GM21723 (cell line): ENCODE data around the gene DIABLO.
"Not testable (repeated sequence)": the region's sequence is repeated elsewhere in the genome, so short reads cannot be mapped to it uniquely, and the experiment has no call there.

ENCODE experiments used
- ATAC-seq: cut with Tn5 transposase; IDR thresholded peaks from one replicate; pipeline ENCODE4 v1.9.1; 2021; ENCODE audit warnings: mild to moderate bottlenecking, moderate library complexity; ENCODE audit not compliant: unreplicated experiment

DIABLO gene

DNA sequence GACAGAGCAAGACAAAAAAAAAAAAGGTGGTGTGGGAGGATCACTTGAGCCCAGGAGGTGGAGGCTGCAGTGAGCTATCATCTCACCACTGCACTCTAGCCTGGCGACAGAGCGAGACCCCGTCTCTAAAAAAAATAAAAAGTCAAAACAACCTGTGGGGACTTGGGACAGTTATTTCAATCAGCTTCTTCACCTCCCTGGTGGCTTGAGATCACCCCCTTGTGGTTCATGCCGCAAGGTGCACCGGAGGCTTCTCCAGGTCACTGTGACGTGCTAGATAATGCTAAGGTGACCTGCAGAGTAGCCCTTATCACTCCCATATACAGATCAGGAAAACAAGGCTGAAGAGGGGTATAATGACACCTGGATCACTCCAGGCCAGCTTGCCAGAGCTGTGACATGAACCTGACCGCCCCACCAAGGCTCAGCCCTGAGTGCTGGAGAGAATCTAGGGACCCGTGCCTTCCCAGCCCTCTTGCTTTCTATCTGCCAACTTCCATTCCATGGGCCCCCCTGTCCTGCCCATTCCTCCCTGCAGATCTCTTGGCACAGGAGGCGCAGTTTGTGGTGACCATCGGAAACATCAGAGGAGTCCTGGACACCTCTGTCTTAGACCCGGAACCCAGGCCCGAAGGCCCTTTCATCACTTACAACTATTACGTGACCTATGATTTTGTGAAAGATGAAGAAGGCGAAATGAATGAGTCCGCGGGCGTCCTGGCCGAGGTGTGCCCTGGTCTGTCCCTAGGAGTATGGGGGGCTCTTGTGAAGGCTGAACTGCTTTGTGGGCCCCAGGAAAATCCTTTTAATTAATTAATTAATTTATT lies 34.8 kb downstream of the DIABLO start:
- no peak for ATAC-seq

- no peak for ATAC-seq
Measured at GRCh38 chr12:122189626-122190475, 36.0 kb downstream of the DIABLO start.

GRCh38 chr12:122187466-122187865 lies 38.4 kb downstream of the DIABLO start:
- no peak for ATAC-seq

DNA sequence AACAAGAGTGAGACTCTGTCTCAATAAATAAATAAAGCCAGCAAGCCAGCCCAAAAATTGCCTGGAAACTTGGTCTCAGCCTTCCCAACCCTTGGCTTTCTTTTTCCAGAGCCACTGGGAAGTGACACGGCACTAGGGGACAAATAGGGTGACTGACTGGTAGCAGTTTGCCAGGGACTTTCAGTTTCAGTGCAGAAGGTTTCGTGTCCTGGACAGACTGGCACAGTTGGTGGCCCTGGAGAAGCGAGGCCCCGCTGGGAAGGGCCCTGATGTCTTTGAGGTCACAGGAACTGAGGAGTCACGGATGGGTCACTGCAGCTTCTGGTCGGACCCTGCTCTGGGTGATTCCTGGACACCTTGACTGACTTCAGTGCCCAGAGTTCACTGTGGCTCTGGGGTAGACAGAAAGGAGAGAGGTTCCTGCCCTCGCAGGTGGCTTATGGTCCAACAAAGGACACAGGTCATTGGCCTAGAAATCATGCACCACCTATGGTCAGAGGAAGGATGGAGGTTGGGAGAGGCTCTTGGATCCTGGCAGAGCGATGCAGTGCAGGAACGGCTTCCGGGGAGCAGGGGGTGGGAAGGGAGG lies 40.3 kb downstream of the DIABLO start:
- ATAC-seq = no peak

GRCh38 chr12:122185079-122185478 lies 40.8 kb downstream of the DIABLO start:
- no peak for ATAC-seq

- no peak for ATAC-seq
Measured at GRCh38 chr12:122184517-122184916, 41.3 kb downstream of the DIABLO start.

DNA sequence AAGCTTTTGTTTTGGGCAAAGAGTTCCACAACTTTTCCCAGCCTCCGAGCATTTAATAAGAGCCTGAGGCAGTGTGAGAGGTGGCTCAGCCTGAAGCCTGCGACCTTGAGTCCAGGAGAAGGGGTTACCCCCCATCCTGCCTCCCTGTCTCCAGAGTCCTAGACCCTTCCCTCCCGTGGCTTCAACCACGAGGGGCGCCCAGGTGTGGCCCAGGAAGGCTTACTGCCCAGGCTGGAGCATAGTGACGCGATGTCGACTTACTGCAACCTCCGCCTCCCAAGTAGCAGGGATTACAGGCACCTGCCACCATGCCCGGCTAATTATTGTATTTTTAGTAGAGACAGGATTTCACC lies 42.3 kb downstream of the DIABLO start:
- no peak for ATAC-seq

DNA sequence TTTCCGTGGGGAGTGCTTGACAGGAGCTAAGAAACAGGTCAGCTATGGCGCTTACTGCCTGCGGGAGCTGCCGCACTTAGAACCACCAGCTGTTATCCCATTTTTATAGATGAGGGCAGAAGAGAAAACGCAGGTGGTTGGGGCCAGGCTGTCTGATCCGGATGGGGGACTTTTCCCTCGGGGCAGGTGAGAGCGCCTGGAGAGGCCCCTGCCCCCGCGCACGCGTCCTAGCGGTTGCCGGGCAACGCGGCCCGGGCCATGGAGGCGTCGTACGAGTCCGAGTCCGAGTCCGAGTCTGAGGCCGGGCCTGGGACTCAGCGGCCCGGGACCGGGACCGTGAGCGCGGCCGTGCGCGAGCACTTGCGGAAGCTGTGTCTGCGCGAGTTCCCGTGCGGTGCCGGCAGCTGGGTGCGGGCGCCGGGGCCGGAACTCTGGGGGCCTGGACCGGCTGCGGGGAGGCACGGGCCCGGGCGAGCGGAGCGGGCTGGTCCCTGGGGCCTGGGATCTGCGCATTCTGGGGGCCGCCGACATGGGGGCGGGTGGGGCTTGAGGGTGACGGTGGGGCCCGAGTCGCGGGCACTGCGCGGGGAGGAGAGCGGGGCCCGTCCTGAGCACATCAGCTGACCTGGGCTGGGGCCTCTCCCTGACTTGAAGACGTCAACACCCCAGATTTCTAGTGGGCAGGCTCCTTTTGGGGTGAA lies 42.8 kb downstream of the DIABLO start, which contains the start of gene LRRC43:
LRRC43 (plus strand) TSS at position 237 of the 701 bp plus-strand sequence; CDS start at position 259, 22 bp downstream.
- no peak for ATAC-seq

DNA sequence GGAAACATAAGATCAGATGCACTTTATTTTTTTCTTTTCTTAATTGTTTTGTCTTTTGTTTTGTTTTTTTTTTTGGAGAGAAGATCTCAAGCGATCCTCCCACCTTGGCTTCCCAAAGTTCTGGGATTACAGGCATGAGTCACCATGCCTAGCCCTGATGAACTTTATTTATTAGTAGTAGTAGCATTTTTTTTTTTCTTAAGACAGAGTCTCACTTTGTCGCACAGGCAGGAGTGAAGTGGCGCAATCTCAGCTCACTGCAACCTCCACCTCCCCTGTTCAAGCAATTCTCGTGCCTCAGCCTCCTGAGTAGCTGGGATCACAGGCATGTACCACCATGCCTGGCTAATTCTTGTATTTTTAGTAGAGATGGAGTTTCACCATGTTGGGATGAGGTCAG lies 49.4 kb downstream of the DIABLO start:
- not testable (repeated sequence) for ATAC-seq

DNA sequence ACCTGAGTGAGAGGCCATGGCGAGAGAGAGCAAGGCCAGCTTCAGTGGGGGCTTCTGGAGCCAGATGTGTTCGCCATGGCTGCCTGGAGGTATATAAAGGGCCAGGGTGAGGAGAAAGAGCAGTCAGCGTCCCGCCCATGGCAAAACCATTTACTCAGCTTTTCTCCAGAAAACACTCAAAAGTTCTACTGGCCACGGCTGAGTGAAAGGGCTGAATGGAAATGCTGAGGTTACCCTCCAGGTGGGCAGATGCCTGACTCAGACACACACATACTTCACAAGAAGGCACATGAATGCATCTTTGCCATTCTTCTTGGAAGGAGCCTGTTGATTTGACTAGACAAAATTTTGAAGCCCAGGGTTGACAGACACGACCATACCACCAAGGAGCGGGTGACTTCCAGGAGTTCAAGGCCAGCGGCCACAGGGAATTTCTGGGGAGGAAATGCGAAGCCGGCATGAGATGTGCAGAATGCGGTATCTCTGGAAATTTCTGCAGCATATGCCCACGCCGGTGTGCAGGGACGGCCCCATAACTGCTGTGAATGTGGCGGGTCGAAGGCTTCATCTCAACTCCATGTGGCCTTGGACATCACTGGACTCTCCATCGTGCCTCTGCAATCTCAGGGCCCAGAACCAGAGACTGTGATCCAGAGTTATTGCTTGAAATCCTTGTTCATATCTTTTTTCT lies 51.6 kb downstream of the DIABLO start, which contains the start of gene IL31:
IL31 (minus strand) TSS at position 67 of the 691 bp plus-strand sequence; CDS start at position 18, 49 bp downstream.
- no peak for ATAC-seq

GRCh38 chr12:122172262-122172939 lies 53.5 kb downstream of the DIABLO start:
- no peak for ATAC-seq

GRCh38 chr12:122171399-122171798 lies 54.5 kb downstream of the DIABLO start:
- no peak for ATAC-seq

- no peak for ATAC-seq
Measured at GRCh38 chr12:122168492-122168891, 57.4 kb downstream of the DIABLO start.

GRCh38 chr12:122167356-122167925 lies 58.4 kb downstream of the DIABLO start:
- ATAC-seq = no peak

GRCh38 chr12:122166422-122167349 lies 59.2 kb downstream of the DIABLO start:
- ATAC-seq = peak; percentile 90

GRCh38 chr12:122162976-122163375 lies 62.9 kb downstream of the DIABLO start:
- ATAC-seq = no peak

GRCh38 chr12:122161682-122162081 lies 64.2 kb downstream of the DIABLO start:
- ATAC-seq = no peak

DNA sequence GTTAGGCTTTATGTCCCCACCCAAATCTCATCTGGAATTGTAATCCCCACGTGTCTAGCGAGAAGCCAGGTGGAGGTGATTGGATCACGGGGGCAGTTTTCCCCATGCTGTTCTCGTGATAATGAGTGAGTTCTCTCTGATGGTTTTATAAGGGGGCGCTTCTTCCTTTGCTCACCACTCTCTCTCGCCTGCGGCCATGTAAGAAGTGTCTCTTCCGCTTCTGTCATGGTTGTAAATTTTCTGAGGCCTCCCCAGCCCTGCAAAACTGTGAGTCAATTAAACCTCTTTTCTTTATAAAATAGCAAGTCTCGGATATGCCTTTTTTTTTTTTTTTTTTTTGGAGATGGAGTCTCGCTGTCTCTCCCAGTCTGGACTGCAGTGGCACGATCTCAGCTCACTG lies 65.1 kb downstream of the DIABLO start:
- no peak for ATAC-seq
